AG09319 (cell line): ENCODE measurements around the gene ME2.

Experiments
- DNase-seq: peaks from one replicate; pipeline ENCODE4 v3.0.0-alpha.2; 2010; ENCODE audit warnings: low read depth; ENCODE audit errors: extremely low read depth
- CTCF ChIP-seq: IDR thresholded peaks from 2 replicates; pipeline ENCODE4 v1.5.1; 2011; ENCODE audit warnings: low read depth, mild to moderate bottlenecking, inconsistent platforms, low read length, moderate library complexity

Gene ME2

GRCh38 chr18:50839996-50840395, 38.9 kb upstream of the ME2 start:
- DNase-seq = no peak
- TF ChIP-seq CTCF = no peak

- no peak for DNase-seq
These were observed 36.1 kb upstream of the ME2 start for GRCh38 chr18:50842846-50843245.

GRCh38 chr18:50844554-50844953, 34.4 kb upstream of the ME2 start:
- no peak for DNase-seq
- no peak for TF ChIP-seq CTCF

More at GRCh38 chr18:50842846-50843245, 36.1 kb upstream of the ME2 start:
- TF ChIP-seq CTCF = no peak

GRCh38 chr18:50844960-50845359, 34.0 kb upstream of the ME2 start:
- no peak for DNase-seq
- no peak for TF ChIP-seq CTCF

GRCh38 chr18:50847192-50847591, 31.7 kb upstream of the ME2 start:
- no peak for DNase-seq

GRCh38 chr18:50848061-50848551, 30.8 kb upstream of the ME2 start:
- no peak for TF ChIP-seq CTCF
- no peak for DNase-seq

More at GRCh38 chr18:50847192-50847591, 31.7 kb upstream of the ME2 start:
- no peak for TF ChIP-seq CTCF

GRCh38 chr18:50848991-50849390, 29.9 kb upstream of the ME2 start:
- TF ChIP-seq CTCF = no peak
- DNase-seq = no peak
